Spinal cord (tissue), 10 donors: ENCODE data around the gene COLQ. TPM values are rescaled to one million over a fixed set of nuclear protein-coding genes. Genes with fewer than 3 reads are reported as not detected.

Source experiments
- DNase-seq, 6 donors: peaks; one replicate each; pipeline versions ENCODE4 v3.0.0 to v3.0.0-alpha.2; 2013 to 2015; ENCODE audit warnings: low spot score in 6 of 6, low read depth in 4 of 6
- H3K27ac ChIP-seq: one replicate; pipeline ENCODE4 v1.5.1; 2013; ENCODE audit warnings: low read depth, low read length, control low read depth
- H3K27me3 ChIP-seq: one replicate; pipeline ENCODE4 v1.6.1; 2013; ENCODE audit warnings: low read length; ENCODE audit not compliant: control insufficient read depth, insufficient read depth
- H3K36me3 ChIP-seq: one replicate; pipeline ENCODE4 v1.6.1; 2013; ENCODE audit warnings: low read length; ENCODE audit not compliant: control insufficient read depth, insufficient read depth
- H3K4me1 ChIP-seq: one replicate; pipeline ENCODE4 v1.6.1; 2013; ENCODE audit warnings: low read length; ENCODE audit not compliant: control insufficient read depth, insufficient read depth
- H3K4me3 ChIP-seq: one replicate; pipeline ENCODE4 v1.5.1; 2013; ENCODE audit warnings: low read depth, low read length, control low read depth
- H3K9me3 ChIP-seq: one replicate; pipeline ENCODE4 v1.6.1; 2013; ENCODE audit warnings: low read length; ENCODE audit not compliant: control insufficient read depth, insufficient read depth
- WGBS: methylation state at CpG from one replicate; pipeline ENCODE4 v1.1.5; 2013; ENCODE audit warnings: missing lambda C conversion rate; ENCODE audit not compliant: insufficient coverage; 5-methylcytosine and 5-hydroxymethylcytosine counted together
- polyA plus RNA-seq, 2 donors: library from polyadenylated mRNA; unstranded; fragments of 120-200 nt; gene quantifications; one replicate each; pipeline ENCODE4 v1.2.1, GENCODE V29; 2013; ENCODE audit not compliant: insufficient read length in 2 of 2
- total RNA-seq, 2 donors: library from RNA; depleted of rRNA in 1 of 2; stranded (reverse); fragments of 120-200 nt in 1 of 2; fragments of >200 nt in 1 of 2; gene quantifications; one replicate each; pipeline versions ENCODE4 v1.2.3 to v1.2.4, GENCODE V29; 2013 to 2014
- donor health status: healthy.

The COLQ gene
- total and polyA plus RNA-seq, 4 donors: 4.2 to 10.8 (median 10.6) TPM

DNA sequence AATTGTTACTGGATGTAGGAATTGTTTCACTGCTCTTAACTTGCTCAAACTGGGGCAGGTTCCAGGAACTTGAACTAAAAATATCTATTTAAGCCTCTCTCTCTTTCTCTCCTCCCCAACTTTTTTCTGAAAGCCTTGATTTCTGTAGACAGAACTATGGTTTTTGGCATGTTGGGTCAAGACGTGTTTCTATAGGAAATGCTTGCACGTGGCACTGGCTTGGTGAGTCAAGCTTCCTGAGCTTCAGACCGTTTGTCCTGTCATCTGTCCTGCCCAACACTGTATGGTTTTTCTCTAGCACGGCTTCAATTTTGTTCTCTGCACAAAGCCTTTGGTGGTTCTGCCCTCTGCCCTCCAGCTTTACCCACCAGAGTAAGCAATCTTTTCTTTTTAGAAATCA, 80.6 kb downstream of the COLQ start:
- Histone ChIP-seq H3K4me3 (no peak overlapping the region), H3K4me1 (no peaks in the 10 kb centered on the region), H3K9me3 (no peaks in the 10 kb centered on the region), H3K27ac (no peak overlapping the region), H3K36me3 (peaks cover 40% of the 10 kb centered on the region), H3K27me3 (no peaks in the 10 kb centered on the region)
- WGBS: 95% methylated on average over 4 of the region's 4 CpGs
- DNase-seq: no peak

DNA sequence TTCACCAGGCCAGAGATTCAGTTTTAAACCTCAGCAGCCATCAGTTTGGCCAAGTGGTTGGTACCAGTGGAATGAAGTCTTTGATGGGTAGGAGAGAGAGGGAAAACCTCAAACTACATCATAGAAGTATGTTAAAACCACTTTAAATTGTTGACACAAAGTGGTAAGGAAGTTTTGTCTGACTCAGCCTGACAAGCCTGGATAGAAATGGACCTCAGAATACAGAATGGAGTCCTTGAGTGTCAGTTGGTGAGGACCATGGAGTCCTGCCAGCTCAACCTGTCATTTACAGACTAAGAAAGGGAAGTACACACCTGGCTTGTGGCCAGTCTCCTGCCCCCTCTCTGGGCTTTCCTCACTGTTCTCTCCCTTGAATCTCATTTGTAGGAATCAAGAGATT, 82.0 kb downstream of the COLQ start:
- H3K4me3 ChIP-seq: no peak overlapping the region
- peaks cover 36% of the 10 kb centered on the region for H3K36me3 ChIP-seq
- H3K9me3 ChIP-seq: no peaks in the 10 kb centered on the region
- no peaks in the 10 kb centered on the region for H3K27me3 ChIP-seq
- H3K4me1 ChIP-seq: no peaks in the 10 kb centered on the region
- DNase-seq: no peak
- no peak overlapping the region for H3K27ac ChIP-seq

DNA sequence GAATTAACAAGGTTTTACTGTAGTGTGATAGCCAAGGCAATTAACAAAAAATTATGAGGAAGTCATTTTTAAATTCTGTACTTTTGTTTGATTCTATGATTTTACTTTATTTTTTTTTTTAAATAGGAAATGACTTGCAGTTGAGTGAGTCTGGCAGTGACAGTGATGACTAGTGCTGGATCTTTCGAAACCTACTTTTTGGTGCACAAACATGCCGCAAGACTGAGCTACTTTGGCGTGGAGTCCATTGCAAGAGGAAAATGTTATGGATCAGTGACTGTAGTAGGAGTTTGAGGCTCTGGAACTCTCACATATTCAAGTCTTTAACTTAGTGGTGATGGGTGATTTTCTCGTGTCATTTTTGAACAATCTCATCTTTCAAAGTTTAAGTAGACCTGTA, 82.5 kb downstream of the COLQ start:
- H3K36me3 ChIP-seq: peaks cover 40% of the 10 kb centered on the region

DNA sequence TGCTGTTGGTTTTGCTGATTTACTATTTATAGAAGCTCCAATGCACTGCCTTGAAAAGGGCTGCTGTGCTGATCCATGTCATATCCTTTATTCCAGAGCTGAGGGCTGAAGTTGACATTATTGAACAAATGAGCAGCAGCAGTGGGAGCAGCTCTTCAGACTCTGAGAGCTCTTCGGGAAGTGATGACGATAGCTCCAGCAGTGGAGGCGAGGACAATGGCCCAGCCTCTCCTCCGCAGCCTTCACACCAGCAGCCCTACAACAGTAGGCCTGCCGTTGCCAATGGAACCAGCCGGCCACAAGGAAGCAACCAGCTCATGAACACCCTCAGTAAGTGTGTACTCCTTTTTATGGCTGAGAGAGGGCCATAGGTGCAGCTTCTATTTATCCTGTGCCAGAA, 85.3 kb downstream of the COLQ start:
- 93% methylated on average over 3 of the region's 6 CpGs for WGBS
- H3K27ac ChIP-seq: no peak overlapping the region
- H3K36me3 ChIP-seq: peaks cover 37% of the 10 kb centered on the region
- no peak overlapping the region for H3K4me3 ChIP-seq
- no peak for DNase-seq
- H3K9me3 ChIP-seq: no peaks in the 10 kb centered on the region
- no peaks in the 10 kb centered on the region for H3K4me1 ChIP-seq
- no peaks in the 10 kb centered on the region for H3K27me3 ChIP-seq

More for the DNA sequence above, 82.5 kb downstream of the COLQ start:
- no peak for DNase-seq
- Histone ChIP-seq H3K27ac (no peak overlapping the region), H3K27me3 (no peaks in the 10 kb centered on the region), H3K4me1 (no peaks in the 10 kb centered on the region), H3K4me3 (no peak overlapping the region), H3K9me3 (no peaks in the 10 kb centered on the region)
- 83% methylated on average over 3 of the region's 4 CpGs for WGBS

DNA sequence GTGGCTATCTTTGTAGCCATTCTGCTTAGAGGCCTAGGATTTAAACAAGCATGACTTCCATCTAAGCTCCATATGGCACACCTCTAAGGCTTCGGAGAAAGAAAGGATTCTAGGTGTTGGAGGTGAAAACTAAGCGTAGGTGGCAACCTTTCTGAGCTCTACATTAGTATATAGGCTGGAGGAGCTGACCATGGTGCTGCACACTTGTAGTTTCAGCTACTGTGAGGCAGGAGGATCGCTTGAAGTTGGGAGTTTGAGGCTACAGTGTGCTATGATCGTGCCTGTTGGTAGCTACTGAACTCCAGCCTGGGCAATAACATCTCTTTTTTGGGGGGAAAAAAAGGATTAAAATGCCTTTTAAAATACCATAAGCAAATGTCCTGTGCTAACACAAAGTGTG, 86.8 kb downstream of the COLQ start:
- no peaks in the 10 kb centered on the region for H3K9me3 ChIP-seq
- no peak overlapping the region for H3K27ac ChIP-seq
- WGBS: 96% methylated on average over 3 of the region's 4 CpGs
- no peaks in the 10 kb centered on the region for H3K27me3 ChIP-seq
- H3K36me3 ChIP-seq: peaks cover 36% of the 10 kb centered on the region
- H3K4me3 ChIP-seq: no peak overlapping the region
- no peak for DNase-seq
- no peaks in the 10 kb centered on the region for H3K4me1 ChIP-seq

DNA sequence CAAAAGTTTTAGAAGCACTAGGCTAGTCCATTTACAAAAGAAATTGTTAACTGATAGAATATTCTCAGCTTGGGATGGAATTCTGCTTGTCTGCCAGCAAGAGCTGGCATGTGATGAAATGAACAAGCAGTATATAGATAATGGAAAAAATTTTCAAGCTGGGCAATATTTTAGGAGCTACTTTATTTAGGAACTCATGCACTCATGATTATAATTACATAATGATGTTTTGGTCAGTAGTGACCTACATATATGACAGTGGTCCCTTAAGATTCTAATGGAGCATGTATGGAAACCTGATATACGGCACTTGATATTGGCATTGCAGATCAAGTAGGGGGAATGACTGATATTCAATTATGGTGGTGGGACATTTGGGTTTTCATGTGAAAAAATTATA, 88.0 kb downstream of the COLQ start:
- Histone ChIP-seq H3K4me1 (no peaks in the 10 kb centered on the region), H3K9me3 (no peaks in the 10 kb centered on the region), H3K4me3 (no peak overlapping the region), H3K27ac (no peak overlapping the region), H3K27me3 (no peaks in the 10 kb centered on the region), H3K36me3 (peaks cover 31% of the 10 kb centered on the region)
- DNase-seq: no peak
- 100% methylated on average over 1 of the region's 1 CpG for WGBS

DNA sequence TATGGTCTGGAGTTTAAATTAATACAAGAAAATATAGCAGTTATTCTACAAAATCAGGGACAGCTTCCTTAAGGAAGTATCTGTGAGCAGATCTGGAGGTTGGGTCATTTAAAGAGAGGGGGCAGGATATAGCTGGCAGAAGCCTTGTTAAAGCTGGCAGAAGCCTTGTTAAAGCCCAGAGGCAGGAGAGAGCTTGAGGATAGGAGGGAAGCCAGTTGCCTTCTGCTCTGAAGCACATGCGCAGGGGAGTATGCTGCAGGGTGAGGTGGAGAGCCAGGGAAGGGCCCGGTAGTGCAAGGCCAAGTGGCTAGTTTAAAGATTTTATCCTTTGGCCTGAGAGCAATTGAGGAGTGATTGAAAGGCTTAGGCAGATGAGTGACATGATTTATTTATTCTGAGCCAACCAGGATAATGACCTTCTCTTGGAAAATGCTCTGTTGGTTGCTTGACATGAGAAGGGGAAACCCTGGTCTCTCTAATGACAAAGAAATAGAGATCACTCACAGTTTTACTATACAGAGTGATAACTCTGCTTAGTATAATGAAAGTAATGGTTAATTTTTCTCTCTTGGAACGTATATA, 90.2 kb downstream of the COLQ start:
- H3K27ac ChIP-seq: no peak overlapping the region
- H3K36me3 ChIP-seq: peaks cover 15% of the 10 kb centered on the region

DNA sequence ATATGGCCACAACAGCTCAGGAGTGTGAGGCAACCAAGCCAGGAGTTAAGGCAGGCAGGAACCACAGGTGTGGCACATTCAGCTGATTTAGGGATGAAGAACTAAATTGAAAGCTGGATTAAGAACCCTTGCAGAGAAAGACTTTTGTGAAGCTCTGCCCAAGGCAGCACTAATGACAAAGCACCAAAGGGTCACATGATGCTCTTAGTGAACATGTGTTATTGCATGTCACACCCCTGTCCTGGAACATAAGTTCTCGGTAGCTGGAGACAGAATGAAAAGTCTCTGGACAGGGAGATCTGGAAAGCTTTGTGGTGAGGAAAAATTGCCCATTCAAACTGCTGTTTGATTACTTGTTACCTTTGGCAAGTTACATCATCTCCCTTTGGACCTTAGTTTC, 90.9 kb downstream of the COLQ start:
- WGBS: no CpG with 5 or more reads among the region's 1 CpG
- H3K9me3 ChIP-seq: no peaks in the 10 kb centered on the region

More for the DNA sequence above, 90.2 kb downstream of the COLQ start:
- no peaks in the 10 kb centered on the region for H3K9me3 ChIP-seq
- no peaks in the 10 kb centered on the region for H3K4me1 ChIP-seq
- no peaks in the 10 kb centered on the region for H3K27me3 ChIP-seq
- no peak overlapping the region for H3K4me3 ChIP-seq
- WGBS: 94% methylated on average over 2 of the region's 3 CpGs
- no peak for DNase-seq

DNA sequence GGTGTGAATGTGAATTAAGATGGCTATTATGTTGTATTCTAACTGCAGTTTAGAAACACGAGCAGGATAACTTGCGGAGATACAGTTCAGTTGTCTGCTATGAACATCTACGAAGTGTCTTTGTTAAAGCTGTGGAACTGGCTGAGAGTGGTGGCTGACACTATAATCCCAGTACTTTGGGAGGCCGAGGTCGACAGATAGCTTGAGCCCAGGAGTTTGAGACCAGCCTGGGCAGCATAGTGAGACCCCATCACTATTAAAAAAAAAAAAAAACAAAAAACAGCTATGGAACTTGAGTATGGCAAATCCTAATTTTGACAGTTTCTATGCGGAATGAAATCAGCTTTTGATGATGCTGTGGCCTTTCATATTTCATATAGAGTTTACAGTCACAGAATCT, 92.4 kb downstream of the COLQ start:
- Histone ChIP-seq H3K27ac (no peak overlapping the region), H3K36me3 (peaks cover 12% of the 10 kb centered on the region), H3K27me3 (no peaks in the 10 kb centered on the region), H3K9me3 (no peaks in the 10 kb centered on the region), H3K4me3 (no peak overlapping the region), H3K4me1 (peaks cover 3% of the 10 kb centered on the region)
- WGBS: 100% methylated on average over 4 of the region's 6 CpGs
- no peak for DNase-seq

More for the DNA sequence above, 90.9 kb downstream of the COLQ start:
- no peak overlapping the region for H3K27ac ChIP-seq
- peaks cover 3% of the 10 kb centered on the region for H3K4me1 ChIP-seq
- no peak for DNase-seq
- no peak overlapping the region for H3K4me3 ChIP-seq
- peaks cover 11% of the 10 kb centered on the region for H3K36me3 ChIP-seq
- no peaks in the 10 kb centered on the region for H3K27me3 ChIP-seq

DNA sequence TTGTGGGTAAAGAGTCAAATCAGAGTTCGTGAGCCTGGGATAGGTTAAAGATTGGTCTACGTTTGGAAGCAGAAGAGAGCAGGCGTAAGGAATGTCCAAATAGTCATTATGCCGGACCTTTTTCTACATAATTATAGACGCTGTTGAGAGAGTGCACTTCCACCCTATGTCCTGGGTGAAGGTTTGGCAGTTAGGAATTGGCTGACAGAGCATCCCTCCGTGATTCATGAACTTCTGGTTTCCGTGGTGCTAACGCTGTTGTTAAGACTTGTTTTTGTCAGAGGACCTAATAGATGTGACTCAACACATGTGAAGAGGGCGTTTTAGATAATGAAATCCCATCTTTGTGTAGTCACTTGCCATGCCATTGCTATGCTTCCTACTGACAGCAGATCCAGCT, 93.0 kb downstream of the COLQ start:
- peaks cover 16% of the 10 kb centered on the region for H3K36me3 ChIP-seq
- no peaks in the 10 kb centered on the region for H3K27me3 ChIP-seq
- H3K27ac ChIP-seq: no peak overlapping the region
- peaks cover 3% of the 10 kb centered on the region for H3K4me1 ChIP-seq
- DNase-seq: no peak
- no peaks in the 10 kb centered on the region for H3K9me3 ChIP-seq
- H3K4me3 ChIP-seq: peak overlapping the region; percentile 95
- WGBS: 38% methylated on average over 6 of the region's 9 CpGs
